HG02571 (cell line): ENCODE results near the gene NTRK3.

Experiments
- ATAC-seq: cut with Tn5 transposase; IDR thresholded peaks from one replicate; pipeline ENCODE4 v1.9.1; 2021; ENCODE audit warnings: mild to moderate bottlenecking, moderate library complexity; ENCODE audit not compliant: unreplicated experiment

NTRK3 gene

GRCh38 chr15:88232771-88233201 is 23.8 kb downstream of the NTRK3 start:
- ATAC-seq, result no peak

GRCh38 chr15:88231909-88232644 is 24.5 kb downstream of the NTRK3 start:
- no peak for ATAC-seq

- ATAC-seq, result no peak
Observed at GRCh38 chr15:88230823-88231222, 25.7 kb downstream of the NTRK3 start.

DNA sequence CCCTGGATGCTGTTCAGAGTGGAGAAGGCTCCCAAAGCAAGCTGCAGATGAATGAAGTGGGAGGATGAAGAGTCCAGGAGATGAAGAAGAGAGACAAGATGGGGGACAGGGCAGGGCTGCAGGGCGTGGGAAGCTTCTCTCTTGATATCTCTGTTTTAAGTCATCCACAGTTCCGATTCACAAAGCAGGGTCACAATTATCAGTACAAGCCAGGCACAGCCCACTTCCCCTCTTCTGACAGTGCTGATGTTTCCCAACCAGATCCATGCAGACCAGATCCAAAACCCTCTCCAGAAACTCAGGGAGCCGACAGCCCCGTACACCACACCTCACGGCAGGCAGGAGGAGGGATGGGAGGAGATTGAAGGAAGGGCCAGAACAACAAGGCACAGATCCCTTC is 31.1 kb downstream of the NTRK3 start:
- no peak for ATAC-seq

DNA sequence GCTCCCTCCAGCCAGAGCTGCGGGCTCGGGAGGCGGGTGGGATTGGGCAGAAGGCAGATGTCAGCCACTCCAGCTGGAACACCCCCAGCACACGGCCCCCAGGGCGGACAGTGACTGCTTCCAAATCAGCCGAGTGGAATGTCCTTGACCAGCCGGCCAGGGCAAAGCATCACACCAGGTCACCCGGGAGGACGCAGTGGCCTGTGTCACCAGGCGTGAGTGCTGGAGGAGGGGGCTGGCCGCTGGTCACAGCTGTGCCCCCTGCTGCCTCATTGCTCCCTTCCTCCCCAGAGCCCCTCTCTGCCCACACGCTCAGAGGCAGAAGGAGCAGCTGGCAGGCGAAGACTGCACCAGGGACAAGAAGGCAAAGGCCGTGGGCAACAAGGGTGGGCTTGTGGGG is 33.5 kb downstream of the NTRK3 start:
- ATAC-seq, result no peak

DNA sequence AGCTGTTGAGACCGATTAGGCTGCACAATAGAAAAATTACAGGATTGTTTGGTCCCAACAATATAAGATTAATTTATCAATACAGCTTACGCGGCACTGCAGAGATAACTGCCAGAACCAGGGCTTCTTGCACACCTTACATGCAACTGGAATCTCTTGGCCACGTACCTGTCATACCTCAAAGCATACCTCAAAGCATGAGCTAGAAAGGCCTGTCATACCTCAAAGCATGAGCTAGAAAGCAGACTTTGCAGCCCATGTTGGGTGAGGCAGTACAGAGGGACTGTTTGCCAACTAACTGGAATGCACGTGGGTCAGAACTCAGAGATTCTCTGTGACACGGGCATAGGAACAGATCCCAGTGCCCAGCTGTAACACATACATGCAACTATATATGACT is 34.7 kb downstream of the NTRK3 start:
- ATAC-seq, result no peak

DNA sequence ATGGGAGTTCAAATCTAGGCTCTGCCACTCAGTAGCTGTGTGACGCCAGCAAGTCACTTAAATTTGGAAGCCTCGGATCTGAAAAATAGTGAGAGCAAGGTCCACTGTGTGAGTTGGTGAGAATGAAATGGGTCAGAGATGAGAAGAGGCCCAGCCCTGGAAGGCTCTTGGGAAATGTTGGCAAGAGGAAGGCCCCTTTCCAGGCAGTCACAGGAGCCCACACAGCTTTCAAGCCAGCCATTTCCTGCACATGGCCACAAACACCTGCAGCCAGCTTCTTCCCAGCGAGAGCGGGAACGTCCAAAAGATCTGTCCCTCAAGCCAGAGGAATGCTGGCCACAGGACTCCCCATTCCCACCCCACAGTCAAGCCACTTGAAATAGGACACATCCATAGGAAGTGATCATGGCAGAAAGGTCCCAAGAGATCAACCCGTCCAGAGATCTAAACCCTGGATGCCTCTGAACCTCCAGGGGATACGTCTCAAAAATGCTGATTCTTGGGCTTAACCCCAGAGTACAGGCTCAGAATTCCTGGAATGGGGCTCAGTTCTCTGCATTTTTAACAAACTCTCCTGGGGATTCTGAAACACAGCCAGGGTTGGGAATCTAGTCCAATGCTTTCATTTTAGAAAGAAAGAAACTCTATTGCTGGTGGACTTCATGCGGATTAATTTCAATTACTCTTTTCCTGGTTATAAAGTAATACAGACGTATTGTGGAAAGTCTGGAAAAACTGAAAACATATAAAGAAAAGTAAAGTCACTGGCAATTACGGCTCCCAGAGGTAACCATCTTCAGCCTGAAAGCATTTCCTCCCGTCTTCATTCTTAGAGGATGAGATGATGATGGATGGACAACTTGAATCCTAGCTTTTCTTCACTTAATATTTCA is 35.9 kb downstream of the NTRK3 start:
- no peak for ATAC-seq

DNA sequence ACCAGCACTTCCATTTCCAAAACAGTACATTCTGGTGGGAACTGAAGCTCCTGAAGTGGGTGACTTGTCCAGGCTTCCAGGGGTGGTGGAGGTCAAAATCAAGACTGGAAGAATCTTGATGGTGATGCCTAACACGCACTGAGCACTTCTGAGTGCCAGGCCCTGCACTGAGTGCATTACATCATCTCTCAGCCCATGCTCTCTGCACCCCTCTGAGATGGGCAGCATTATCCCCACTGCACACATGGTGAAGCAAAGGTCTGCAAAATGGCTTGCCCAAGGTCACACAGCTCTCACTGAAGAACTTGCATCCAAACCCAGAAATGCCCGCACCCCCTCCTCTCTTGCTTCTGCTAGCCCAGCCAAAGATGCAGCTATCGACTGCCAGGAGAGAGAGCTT is 36.9 kb downstream of the NTRK3 start:
- no peak for ATAC-seq

- ATAC-seq, result no peak
Observed at GRCh38 chr15:88218557-88219221, 37.9 kb downstream of the NTRK3 start.

- ATAC-seq, result no peak
Observed at GRCh38 chr15:88215066-88215648, 41.4 kb downstream of the NTRK3 start.

DNA sequence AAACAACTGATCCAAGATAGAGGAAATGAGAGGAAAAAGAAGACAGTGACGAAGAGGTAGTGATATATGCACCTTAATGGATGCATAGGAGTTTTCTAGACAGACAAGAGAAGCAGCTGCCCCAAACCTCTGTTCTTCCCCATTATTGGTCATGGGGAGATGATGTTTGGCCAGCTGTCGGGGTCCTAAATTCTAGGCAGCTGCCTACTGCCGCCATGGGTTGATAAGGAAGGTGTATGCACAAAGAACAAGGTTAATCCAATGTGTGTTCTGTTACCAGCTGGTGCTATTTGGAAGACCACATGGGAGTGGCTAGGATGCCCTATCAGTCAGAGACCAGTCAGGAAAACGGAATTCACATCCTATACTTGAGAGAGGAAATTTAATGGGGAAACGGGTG is 47.4 kb downstream of the NTRK3 start:
- no peak for ATAC-seq

DNA sequence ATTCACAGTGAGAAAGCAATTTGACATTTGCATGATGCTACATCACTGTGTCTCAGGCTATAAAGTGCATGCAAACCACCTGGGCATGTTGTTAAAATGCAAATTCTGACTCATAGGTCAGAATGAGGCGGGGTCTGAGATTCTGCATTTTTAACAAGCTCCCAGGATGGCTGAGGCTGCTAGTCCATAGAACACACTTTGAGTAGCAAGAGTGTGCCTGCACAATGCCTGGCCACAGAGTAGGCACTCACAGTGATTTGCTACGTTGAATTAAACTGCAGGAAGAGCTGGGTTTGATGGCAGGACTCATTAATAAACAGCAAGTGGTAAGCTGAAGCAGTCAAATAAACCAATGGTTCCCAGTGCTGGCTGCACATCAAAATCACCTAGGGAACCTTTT is 48.1 kb downstream of the NTRK3 start:
- no peak for ATAC-seq

- no peak for ATAC-seq
Observed at GRCh38 chr15:88207565-88207964, 49.0 kb downstream of the NTRK3 start.

DNA sequence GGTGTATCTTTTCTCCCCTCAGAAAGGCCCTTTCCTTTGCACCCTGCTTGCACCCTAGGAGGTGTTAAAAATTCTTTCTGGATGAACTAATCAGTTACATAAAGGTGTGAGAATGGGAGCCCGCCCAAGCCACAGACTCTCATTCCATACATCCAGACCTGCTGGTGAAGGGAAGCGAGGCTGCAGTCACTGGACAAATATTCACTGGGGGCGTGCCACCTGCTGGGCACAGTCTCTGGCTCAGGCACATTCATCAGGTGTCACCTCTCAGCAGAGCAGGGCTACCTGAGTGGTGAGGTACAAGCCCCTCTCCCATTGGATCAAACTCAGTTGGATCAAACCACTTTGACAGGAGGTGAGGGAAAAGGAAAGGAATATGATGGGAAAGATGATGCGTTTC is 52.0 kb downstream of the NTRK3 start:
- no peak for ATAC-seq

- ATAC-seq, result no peak
Observed at GRCh38 chr15:88202231-88202630, 54.3 kb downstream of the NTRK3 start.

GRCh38 chr15:88201207-88201606 is 55.3 kb downstream of the NTRK3 start:
- ATAC-seq, result no peak

GRCh38 chr15:88196961-88197360 is 59.6 kb downstream of the NTRK3 start:
- ATAC-seq, result no peak

DNA sequence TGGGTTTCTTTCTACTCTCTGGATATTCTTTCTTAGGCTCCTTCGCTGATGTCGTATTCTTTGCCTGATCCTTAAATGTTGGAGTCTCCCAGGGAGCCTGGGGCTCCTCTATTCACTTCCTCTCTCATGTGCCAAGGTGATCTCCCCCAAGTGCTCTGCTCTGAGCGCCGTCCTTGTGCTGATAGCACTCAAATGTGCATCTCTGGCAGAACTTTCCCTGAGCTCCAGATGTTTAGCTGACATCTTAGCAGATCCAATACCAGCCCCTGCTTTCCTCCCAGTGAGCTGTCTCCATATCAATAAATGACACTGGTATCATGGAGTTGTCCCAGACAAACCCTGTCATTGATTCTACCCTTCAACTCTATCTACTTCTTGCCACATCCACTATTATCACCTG is 62.4 kb downstream of the NTRK3 start:
- ATAC-seq, result no peak

DNA sequence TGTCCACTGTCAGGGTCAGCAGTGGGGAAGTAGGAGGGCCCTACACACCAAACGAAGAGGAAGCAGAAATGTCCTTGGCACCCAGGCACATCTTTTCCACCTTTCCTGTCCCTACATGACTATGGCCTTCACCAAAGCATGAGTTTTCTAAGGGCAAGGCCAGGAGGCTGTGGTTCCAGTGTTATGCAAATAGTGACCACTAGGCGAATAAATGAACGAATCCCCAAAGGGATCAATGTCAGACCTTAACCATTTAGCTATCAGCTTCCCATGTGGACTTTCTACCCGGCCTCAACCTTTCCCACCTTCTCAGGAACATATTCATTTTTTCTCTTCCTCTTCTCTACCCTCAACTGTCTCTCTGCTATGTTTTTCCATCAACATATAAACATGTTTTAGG is 63.1 kb downstream of the NTRK3 start:
- ATAC-seq, result no peak

GRCh38 chr15:88191812-88192165 is 64.8 kb downstream of the NTRK3 start:
- no peak for ATAC-seq

DNA sequence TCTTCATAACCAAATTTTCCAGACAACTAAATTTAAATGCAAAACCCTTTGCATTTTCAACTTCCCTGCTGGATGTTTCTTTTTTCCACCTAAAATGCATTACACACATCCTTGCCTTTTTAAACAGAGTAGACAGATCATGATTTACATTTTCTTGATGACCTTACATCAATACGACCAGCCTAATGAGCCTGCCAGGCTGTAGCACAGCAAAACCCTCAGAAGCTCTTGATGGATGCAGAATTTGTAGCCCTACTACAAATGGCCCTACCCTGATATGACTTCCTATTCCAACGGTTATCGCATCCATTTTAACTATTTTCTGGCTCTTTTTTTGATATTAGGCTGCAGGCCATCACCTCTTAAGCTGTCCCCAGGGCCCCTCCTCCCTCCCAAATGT is 66.3 kb downstream of the NTRK3 start:
- no peak for ATAC-seq
